CD4-positive, CD25-positive, alpha-beta regulatory T cell (primary cell): ENCODE measurements around the gene IARS1. TPM values are rescaled to one million over a fixed set of nuclear protein-coding genes. Genes with fewer than 3 reads are reported as not detected.

Source experiments
- ATAC-seq, 2 donors: fragments of 150-1000 bp; cut with Tn5 transposase; one replicate each; pipeline ENCODE4 v1.10.0; 2021; ENCODE audit warnings: low read depth in 2 of 2, moderate number of reproducible peaks in 2 of 2, moderate library complexity in 1 of 2
- DNase-seq, 3 donors: peaks; one replicate each; pipeline versions ENCODE4 v3.0.0 to v3.0.0-alpha.2; 2012 to 2022; ENCODE audit warnings: mixed read lengths in 1 of 3
- H3K27ac ChIP-seq: one replicate; pipeline ENCODE4 v1.7.0; 2013; ENCODE audit warnings: mild to moderate bottlenecking, low read length; ENCODE audit not compliant: insufficient read depth, poor library complexity, severe bottlenecking
- H3K27me3 ChIP-seq: one replicate; pipeline ENCODE4 v1.7.0; 2013; ENCODE audit warnings: low read length; ENCODE audit not compliant: control insufficient read depth, insufficient read depth
- H3K36me3 ChIP-seq: one replicate; pipeline ENCODE4 v1.7.0; 2013; ENCODE audit warnings: mild to moderate bottlenecking, low read length, moderate library complexity; ENCODE audit not compliant: control insufficient read depth, insufficient read depth
- H3K4me1 ChIP-seq: 2 replicates; pipeline ENCODE4 v1.7.0; 2013; ENCODE audit warnings: mild to moderate bottlenecking, low read length; ENCODE audit not compliant: insufficient read depth, control insufficient read depth, poor library complexity, severe bottlenecking
- H3K4me3 ChIP-seq: one replicate; pipeline ENCODE4 v1.7.0; 2013; ENCODE audit warnings: low read depth, mild to moderate bottlenecking, low read length, moderate library complexity
- H3K9me3 ChIP-seq, 2 experiments: 1 replicate in 1 of 2; 2 replicates in 1 of 2; pipeline ENCODE4 v1.7.0; 2013; ENCODE audit warnings: low read length in 2 of 2, mild to moderate bottlenecking in 1 of 2, moderate library complexity in 1 of 2; ENCODE audit not compliant: control insufficient read depth in 2 of 2
- H3K27ac Mint-ChIP-seq, 3 donors: one replicate each; pipeline ENCODE4 v1.8.0; 2020 to 2022; ENCODE audit warnings: mild to moderate bottlenecking in 3 of 3, mixed read lengths in 3 of 3, moderate library complexity in 2 of 3
- H3K27me3 Mint-ChIP-seq: one replicate; pipeline ENCODE4 v1.8.0; 2022; ENCODE audit warnings: mild to moderate bottlenecking, mixed read lengths
- H3K36me3 Mint-ChIP-seq: one replicate; pipeline ENCODE4 v1.8.0; 2020; ENCODE audit warnings: mixed read lengths
- H3K4me1 Mint-ChIP-seq, 4 donors: one replicate each; pipeline ENCODE4 v1.8.0; 2020 to 2022; ENCODE audit warnings: mixed read lengths in 4 of 4, mild to moderate bottlenecking in 1 of 4
- H3K4me3 Mint-ChIP-seq, 4 donors: one replicate each; pipeline ENCODE4 v1.8.0; 2020 to 2022; ENCODE audit warnings: mild to moderate bottlenecking in 4 of 4, mixed read lengths in 4 of 4, moderate library complexity in 3 of 4
- H3K9me3 Mint-ChIP-seq, 7 donors: one replicate each; pipeline ENCODE4 v1.8.0; 2020 to 2022; ENCODE audit warnings: mixed read lengths in 7 of 7, mild to moderate bottlenecking in 3 of 7, moderate library complexity in 2 of 7
- polyA plus RNA-seq, 4 donors: library from polyadenylated mRNA; unstranded; fragments of 300-500 nt; fragmentation: Illumina TruSeq; gene quantifications; one replicate each; pipeline ENCODE4 v1.2.3, GENCODE V29; 2021
- total RNA-seq: library from RNA; stranded (reverse); gene quantifications from one replicate; pipeline ENCODE4 v1.2.3, GENCODE V29; 2022

IARS1 gene
- total and polyA plus RNA-seq, 5 donors from 2014 or later = 51.1 to 67.1 (median 52.1) TPM

DNA sequence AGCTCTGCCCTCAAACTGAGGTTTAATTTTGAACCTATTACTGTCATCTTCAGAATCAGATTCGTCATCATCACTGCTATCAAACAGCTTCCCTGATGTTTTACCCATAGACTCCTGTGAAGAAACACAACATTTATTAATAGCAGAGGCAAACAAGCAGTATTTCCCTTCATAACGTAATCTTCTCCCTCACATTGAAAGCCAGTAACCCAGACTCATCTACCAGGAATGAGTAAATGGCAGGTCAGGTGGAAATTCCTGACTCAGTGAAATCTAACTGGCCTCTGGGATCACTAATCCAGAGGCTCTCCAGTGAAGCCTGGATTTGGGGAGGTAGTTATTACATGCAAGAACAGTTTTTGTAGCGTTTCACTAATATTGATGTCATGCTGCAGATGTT lies 17.1 kb upstream of the IARS1 start:
- Histone ChIP-seq H3K36me3 (peaks cover 69% of the 10 kb centered on the region), H3K27me3 (no peaks in the 10 kb centered on the region), H3K27ac (no peak overlapping the region), H3K9me3 (no peaks in the 10 kb centered on the region), H3K4me1 (no peaks in the 10 kb centered on the region), H3K4me3 (no peak overlapping the region)
- Mint-ChIP-seq H3K27ac (peak overlapping the region in 2 of 3 donors; percentile 20 to 48), H3K27me3 (no peaks in the 10 kb centered on the region), H3K9me3 (no peaks in the 10 kb centered on the region), H3K4me1 (peaks cover 21 to 45% (median 29%) of the 10 kb centered on the region in 4 donors), H3K36me3 (peaks cover 66% of the 10 kb centered on the region), H3K4me3 (no peak overlapping the region)
- no peak for DNase-seq
- no peak for ATAC-seq

DNA sequence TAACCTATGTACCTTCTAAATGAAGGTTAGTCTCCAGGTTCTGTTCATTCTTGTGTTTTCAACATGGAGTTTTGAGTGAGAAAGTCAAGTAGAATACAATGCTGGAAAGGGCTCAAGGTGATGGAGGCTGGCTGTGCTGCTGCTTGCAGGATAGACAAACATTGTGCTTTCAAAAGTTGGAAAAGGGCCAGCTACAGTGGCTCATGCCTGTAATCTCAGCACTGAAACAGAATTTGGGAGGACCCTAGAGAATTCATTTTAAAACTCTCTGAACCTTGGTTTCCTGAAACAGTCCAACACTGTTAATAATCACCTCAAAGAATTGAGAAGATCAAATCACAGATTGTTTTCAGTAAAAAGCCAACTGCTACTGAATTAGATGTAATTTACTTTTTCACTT lies 15.4 kb upstream of the IARS1 start:
- Histone ChIP-seq H3K27ac (no peak overlapping the region), H3K36me3 (peaks cover 75% of the 10 kb centered on the region), H3K27me3 (no peaks in the 10 kb centered on the region), H3K4me1 (no peaks in the 10 kb centered on the region), H3K9me3 (no peaks in the 10 kb centered on the region), H3K4me3 (no peak overlapping the region)
- Mint-ChIP-seq H3K9me3 (no peaks in the 10 kb centered on the region), H3K4me3 (no peak overlapping the region), H3K36me3 (peaks cover 64% of the 10 kb centered on the region), H3K27ac (peak overlapping the region in 1 of 3 donors; percentile 76), H3K4me1 (peaks cover 21 to 38% (median 24%) of the 10 kb centered on the region in 4 donors), H3K27me3 (no peaks in the 10 kb centered on the region)
- DNase-seq = no peak
- no peak for ATAC-seq

DNA sequence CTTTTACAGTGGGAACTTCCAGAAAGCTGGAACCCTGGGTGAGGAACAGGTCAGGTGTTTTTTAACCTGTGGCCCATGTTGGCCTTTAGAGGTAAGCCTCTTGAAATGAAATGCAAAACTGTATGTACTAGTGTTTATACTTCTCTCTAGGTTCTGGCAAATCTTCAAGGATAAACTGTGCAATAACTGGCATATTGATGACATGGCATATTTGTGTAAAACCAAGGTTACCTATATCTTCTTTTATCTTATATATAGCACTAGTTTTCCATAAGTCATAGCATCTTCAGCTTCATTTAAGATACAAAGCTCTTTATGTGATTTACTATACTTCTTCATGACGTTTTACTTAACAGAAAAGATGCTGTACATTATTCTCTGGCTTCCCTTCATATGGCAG lies 7.4 kb upstream of the IARS1 start:
- peaks cover 47% of the 10 kb centered on the region for H3K36me3 Mint-ChIP-seq
- H3K27me3 Mint-ChIP-seq = no peaks in the 10 kb centered on the region
- no peak overlapping the region for H3K4me3 ChIP-seq
- no peak overlapping the region for H3K27ac Mint-ChIP-seq
- H3K27ac ChIP-seq = no peak overlapping the region
- no peaks in the 10 kb centered on the region for H3K9me3 ChIP-seq
- H3K27me3 ChIP-seq = no peaks in the 10 kb centered on the region
- ATAC-seq = no peak
- H3K4me3 Mint-ChIP-seq = no peak overlapping the region
- peaks cover 6 to 15% (median 13%) of the 10 kb centered on the region in 4 donors for H3K4me1 Mint-ChIP-seq
- no peaks in the 10 kb centered on the region for H3K9me3 Mint-ChIP-seq
- DNase-seq = no peak
- peaks cover 82% of the 10 kb centered on the region for H3K36me3 ChIP-seq
- peaks cover under 1% of the 10 kb centered on the region for H3K4me1 ChIP-seq

DNA sequence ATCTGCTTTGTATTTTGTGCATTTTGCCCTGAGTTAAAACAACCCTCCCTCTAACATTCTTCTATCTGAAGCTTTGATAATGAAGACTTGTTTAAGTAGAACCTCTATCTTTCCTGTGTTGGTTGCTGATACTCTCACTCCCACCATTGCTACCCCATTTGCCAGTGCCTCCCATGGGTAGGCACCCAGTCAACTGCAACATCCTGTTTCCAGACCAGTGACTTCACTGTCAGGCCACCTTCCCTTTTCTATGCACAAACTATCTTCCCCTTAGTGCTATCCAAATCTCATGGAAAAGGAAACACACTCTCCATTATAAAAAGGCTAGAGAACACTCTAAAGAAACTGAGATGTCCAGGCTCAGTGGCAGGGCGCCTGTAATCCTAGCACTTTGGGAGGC lies 5.6 kb upstream of the IARS1 start:
- Histone ChIP-seq H3K36me3 (peaks cover 64% of the 10 kb centered on the region), H3K4me3 (no peak overlapping the region), H3K9me3 (no peaks in the 10 kb centered on the region), H3K27me3 (no peaks in the 10 kb centered on the region), H3K27ac (no peak overlapping the region), H3K4me1 (peaks cover 11% of the 10 kb centered on the region)
- no peak for DNase-seq
- peak overlapping the region in 2 of 3 donors; percentile 31 for H3K27ac Mint-ChIP-seq
- H3K36me3 Mint-ChIP-seq = peaks cover 36% of the 10 kb centered on the region
- H3K9me3 Mint-ChIP-seq = no peaks in the 10 kb centered on the region
- H3K4me1 Mint-ChIP-seq = peaks cover 6 to 33% (median 19%) of the 10 kb centered on the region in 4 donors
- no peaks in the 10 kb centered on the region for H3K27me3 Mint-ChIP-seq
- H3K4me3 Mint-ChIP-seq = peak overlapping the region in 2 of 4 donors; percentile 28 to 66
- no peak for ATAC-seq

DNA sequence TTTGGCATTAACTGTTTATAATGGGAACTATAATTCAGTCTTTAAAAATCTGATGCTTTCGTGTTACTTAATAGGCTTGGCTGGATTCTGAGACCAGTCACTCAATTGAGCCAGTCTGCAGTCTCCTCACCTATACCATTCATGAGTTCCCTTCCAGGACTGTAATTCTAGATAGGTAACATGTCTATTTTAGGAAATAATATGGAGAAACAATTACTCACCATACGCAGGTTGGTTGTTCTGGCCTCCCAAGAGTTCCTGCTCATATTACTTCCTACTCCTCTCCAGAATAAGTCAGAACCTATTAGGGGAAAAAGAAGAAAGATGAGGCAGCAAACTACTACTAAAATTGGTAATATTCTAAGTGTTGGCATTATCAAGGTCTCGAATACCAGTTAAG lies 4.5 kb upstream of the IARS1 start:
- peaks cover 19% of the 10 kb centered on the region for H3K4me1 ChIP-seq
- Mint-ChIP-seq H3K27ac (peak overlapping the region; percentile 92 to 94 (median 92)), H3K27me3 (peaks cover 5% of the 10 kb centered on the region), H3K4me1 (peaks cover 15 to 43% (median 25%) of the 10 kb centered on the region in 4 donors), H3K36me3 (peaks cover 31% of the 10 kb centered on the region), H3K4me3 (peak overlapping the region; percentile 62 to 81 (median 74)), H3K9me3 (no peaks in the 10 kb centered on the region)
- H3K27me3 ChIP-seq = no peaks in the 10 kb centered on the region
- peak overlapping the region; percentile 55 for H3K27ac ChIP-seq
- peaks cover 54% of the 10 kb centered on the region for H3K36me3 ChIP-seq
- peak overlapping the region; percentile 70 for H3K4me3 ChIP-seq
- ATAC-seq (no peak), DNase-seq (no peak)
- no peaks in the 10 kb centered on the region for H3K9me3 ChIP-seq

GRCh38 chr9:92297611-92298010 lies 4.1 kb upstream of the IARS1 start:
- no peaks in the 10 kb centered on the region for H3K9me3 ChIP-seq
- Mint-ChIP-seq H3K4me3 (peak overlapping the region; percentile 62 to 81 (median 74)), H3K36me3 (peaks cover 27% of the 10 kb centered on the region), H3K4me1 (peaks cover 19 to 47% (median 29%) of the 10 kb centered on the region in 4 donors), H3K27me3 (peaks cover 5% of the 10 kb centered on the region), H3K27ac (peak overlapping the region; percentile 92 to 94 (median 92)), H3K9me3 (no peaks in the 10 kb centered on the region)
- DNase-seq = peak in 2 of 3 donors; percentile 5 to 34
- H3K36me3 ChIP-seq = peaks cover 49% of the 10 kb centered on the region
- no peak for ATAC-seq
- H3K4me1 ChIP-seq = peaks cover 23% of the 10 kb centered on the region
- H3K4me3 ChIP-seq = peak overlapping the region; percentile 70
- H3K27ac ChIP-seq = peak overlapping the region; percentile 55
- H3K27me3 ChIP-seq = no peaks in the 10 kb centered on the region

DNA sequence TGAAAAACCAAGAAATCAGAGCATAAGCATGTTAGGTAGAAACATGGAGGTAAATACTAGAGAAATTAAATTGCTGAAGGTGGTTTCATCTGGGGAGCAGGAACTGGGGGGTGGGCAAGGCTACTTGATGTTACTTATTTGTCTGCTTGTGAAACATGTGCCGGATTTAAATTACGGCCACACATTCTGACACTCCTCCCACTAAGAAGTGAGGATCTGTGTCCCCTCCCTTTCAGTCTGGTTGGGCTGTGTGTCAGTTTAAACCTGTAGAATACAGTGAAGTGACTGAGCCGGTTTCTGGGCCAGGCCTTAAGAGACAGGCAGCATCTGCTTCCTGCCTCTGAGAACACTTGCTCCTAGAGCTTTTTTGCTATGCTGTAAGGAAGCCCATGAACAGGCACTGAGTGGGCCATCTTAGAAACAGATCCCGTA lies 2.3 kb upstream of the IARS1 start:
- peaks cover 19 to 64% (median 43%) of the 10 kb centered on the region in 4 donors for H3K4me1 Mint-ChIP-seq
- no peak overlapping the region for H3K27ac ChIP-seq
- H3K36me3 Mint-ChIP-seq = peaks cover 25% of the 10 kb centered on the region
- peak overlapping the region in 2 of 4 donors; percentile 18 to 95 for H3K4me3 Mint-ChIP-seq
- no peak for DNase-seq
- no peaks in the 10 kb centered on the region for H3K9me3 ChIP-seq
- peaks cover 32% of the 10 kb centered on the region for H3K36me3 ChIP-seq
- peaks cover 37% of the 10 kb centered on the region for H3K4me1 ChIP-seq
- no peaks in the 10 kb centered on the region for H3K9me3 Mint-ChIP-seq
- H3K27me3 ChIP-seq = no peaks in the 10 kb centered on the region
- no peak overlapping the region for H3K4me3 ChIP-seq
- ATAC-seq = no peak
- peaks cover 5% of the 10 kb centered on the region for H3K27me3 Mint-ChIP-seq
- peak overlapping the region; percentile 18 to 98 (median 70) for H3K27ac Mint-ChIP-seq

GRCh38 chr9:92295240-92295790 lies 1.8 kb upstream of the IARS1 start:
- no peaks in the 10 kb centered on the region for H3K9me3 Mint-ChIP-seq
- Histone ChIP-seq H3K4me3 (peak overlapping the region; percentile 98), H3K36me3 (peaks cover 27% of the 10 kb centered on the region), H3K9me3 (no peaks in the 10 kb centered on the region), H3K4me1 (peaks cover 37% of the 10 kb centered on the region), H3K27me3 (no peaks in the 10 kb centered on the region), H3K27ac (no peak overlapping the region)
- H3K36me3 Mint-ChIP-seq = peaks cover 27% of the 10 kb centered on the region
- peaks cover 19 to 69% (median 46%) of the 10 kb centered on the region in 4 donors for H3K4me1 Mint-ChIP-seq
- ATAC-seq (no peak), DNase-seq (no peak)
- peaks cover 5% of the 10 kb centered on the region for H3K27me3 Mint-ChIP-seq
- H3K27ac Mint-ChIP-seq = peak overlapping the region; percentile 18 to 98 (median 70)
- H3K4me3 Mint-ChIP-seq = peak overlapping the region; percentile 52 to 95 (median 79)
